Activated gamma-delta T cell (primary cell): ENCODE results near the gene ABCB8.
A peak's percentile ranks its signal among the peaks of the same experiment; 100 is the strongest.
"Not testable (repeated sequence)": the region's sequence is repeated elsewhere in the genome, so short reads cannot be mapped to it uniquely, and the experiment has no call there.

ENCODE experiments used
- DNase-seq: peaks from one replicate; lab custom pipeline; 2025; lab: John Stamatoyannopoulos, UW

Gene ABCB8

GRCh38 chr7:150997817-150998216, 30.4 kb upstream of the ABCB8 start:
- DNase-seq: no peak

DNA sequence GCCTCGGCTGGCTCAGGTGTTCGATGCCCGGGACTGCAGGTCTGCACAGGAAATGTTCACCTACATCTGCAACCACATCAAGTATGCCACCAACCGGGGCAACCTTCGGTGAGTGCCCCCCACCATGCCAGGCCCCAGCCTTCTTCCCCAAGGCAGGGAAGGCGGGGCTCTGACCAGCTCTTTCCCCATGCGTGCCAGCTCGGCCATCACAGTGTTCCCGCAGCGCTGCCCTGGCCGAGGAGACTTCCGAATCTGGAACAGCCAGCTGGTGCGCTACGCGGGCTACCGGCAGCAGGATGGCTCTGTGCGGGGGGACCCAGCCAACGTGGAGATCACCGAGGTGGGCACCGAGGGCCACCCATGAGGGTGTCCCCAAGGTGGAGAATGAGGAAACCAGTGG, 29.9 kb upstream of the ABCB8 start:
- no peak for DNase-seq

DNA sequence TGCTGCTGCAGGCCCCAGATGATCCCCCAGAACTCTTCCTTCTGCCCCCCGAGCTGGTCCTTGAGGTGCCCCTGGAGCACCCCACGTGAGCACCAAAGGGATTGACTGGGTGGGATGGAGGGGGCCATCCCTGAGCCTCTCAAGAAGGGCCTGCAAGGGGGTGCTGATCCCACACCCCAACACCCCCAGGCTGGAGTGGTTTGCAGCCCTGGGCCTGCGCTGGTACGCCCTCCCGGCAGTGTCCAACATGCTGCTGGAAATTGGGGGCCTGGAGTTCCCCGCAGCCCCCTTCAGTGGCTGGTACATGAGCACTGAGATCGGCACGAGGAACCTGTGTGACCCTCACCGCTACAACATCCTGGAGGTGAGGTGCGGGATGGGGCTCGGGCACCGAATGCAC, 29.2 kb upstream of the ABCB8 start:
- DNase-seq: no peak

DNA sequence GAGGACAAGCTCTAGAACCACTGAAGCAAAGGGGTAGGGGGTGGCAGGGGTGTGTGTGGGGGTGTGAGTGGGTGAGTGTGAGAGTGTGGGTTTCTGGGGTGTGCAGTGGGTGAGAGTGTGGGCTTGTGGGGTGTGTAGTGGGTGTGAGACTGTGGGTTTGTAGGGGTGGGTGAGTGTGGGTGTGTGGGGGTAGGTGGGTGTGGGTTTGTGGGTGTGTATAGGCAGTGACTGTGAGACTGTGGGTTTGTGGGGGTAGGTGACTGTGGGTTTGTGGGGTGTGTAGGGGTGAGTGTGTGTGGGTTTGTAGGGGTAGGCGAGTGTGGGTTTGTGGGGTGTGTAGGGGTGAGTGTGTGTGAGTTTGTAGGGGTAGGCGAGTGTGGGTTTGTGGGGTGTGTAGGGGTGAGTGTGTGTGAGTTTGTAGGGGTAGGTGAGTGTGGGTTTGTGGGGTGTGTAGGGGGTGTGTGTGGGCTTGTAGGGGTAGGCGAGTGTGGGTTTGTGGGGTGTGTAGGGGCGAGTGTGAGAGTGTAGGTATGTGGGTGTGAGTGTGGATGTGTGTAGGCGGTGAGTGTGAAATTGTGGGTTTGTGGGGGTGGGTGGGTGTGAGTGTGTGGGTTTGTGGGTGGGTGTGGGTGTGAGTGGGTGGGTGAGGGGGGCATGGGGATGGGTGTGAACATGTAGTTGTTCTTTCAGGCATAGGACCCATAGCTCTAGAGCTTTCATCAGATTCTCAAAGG, 28.6 kb upstream of the ABCB8 start:
- DNase-seq: no peak

- DNase-seq: no peak
Observed at GRCh38 chr7:151000897-151001495, 27.3 kb upstream of the ABCB8 start.

DNA sequence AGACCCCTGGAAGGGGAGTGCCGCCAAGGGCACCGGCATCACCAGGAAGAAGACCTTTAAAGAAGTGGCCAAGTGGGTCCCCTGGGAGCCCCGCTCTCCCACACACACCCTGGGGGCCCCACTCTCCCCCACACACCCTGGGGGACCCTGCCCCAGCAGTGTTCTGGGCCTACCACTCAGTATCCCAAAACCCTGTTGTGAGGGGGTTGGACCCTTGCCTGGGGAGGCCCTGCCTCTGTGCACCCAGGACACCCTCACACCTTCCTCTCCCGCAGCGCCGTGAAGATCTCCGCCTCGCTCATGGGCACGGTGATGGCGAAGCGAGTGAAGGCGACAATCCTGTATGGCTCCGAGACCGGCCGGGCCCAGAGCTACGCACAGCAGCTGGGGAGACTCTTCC, 26.7 kb upstream of the ABCB8 start:
- DNase-seq: no peak

GRCh38 chr7:151003572-151003971, 24.7 kb upstream of the ABCB8 start:
- no peak for DNase-seq

- no peak for DNase-seq
Observed at GRCh38 chr7:151005566-151005965, 22.7 kb upstream of the ABCB8 start.

GRCh38 chr7:151006590-151007300, 21.5 kb upstream of the ABCB8 start:
- no peak for DNase-seq

DNA sequence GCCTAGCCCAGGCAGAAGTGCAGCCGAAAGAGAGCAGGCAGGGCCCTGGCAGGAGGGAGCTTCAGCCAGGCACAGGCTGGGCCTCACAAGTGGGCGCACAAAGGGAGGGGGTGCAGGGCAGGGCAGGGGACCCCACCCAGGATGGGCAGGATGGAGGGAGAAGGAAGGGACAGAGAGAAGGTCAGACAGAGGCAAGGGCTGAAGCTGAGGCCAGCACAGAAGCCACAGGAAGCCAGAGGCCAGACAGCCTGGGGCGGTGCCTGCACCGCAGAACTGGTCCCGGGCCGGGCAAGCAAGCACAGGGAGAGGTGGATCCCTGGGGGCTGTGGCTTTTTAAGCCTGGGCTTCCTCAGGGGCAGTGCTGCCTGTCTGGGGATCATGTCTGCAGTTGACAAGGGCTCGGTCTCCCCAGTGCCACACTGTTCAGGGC, 20.8 kb upstream of the ABCB8 start:
- DNase-seq: no peak

DNA sequence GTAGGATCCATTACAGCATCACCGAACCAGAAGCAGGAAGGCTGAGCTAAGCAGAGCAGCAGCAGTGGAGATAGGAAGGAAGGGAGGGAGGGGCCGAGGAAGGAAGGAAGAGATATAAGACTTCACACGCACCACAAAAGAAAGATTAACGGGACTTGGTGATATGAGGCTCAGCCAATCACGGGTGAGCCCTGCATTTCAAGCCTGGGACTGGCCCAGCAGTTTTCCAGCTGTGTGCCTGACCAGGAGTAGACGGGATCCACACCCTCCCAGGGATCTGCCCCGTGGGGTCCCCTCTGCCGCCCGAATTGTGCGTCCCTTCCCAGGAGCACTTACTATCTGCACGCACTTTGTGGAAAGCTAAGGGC, 20.1 kb upstream of the ABCB8 start:
- DNase-seq: no peak

GRCh38 chr7:151008511-151009323, 19.5 kb upstream of the ABCB8 start:
- peak; percentile 63 for DNase-seq

DNA sequence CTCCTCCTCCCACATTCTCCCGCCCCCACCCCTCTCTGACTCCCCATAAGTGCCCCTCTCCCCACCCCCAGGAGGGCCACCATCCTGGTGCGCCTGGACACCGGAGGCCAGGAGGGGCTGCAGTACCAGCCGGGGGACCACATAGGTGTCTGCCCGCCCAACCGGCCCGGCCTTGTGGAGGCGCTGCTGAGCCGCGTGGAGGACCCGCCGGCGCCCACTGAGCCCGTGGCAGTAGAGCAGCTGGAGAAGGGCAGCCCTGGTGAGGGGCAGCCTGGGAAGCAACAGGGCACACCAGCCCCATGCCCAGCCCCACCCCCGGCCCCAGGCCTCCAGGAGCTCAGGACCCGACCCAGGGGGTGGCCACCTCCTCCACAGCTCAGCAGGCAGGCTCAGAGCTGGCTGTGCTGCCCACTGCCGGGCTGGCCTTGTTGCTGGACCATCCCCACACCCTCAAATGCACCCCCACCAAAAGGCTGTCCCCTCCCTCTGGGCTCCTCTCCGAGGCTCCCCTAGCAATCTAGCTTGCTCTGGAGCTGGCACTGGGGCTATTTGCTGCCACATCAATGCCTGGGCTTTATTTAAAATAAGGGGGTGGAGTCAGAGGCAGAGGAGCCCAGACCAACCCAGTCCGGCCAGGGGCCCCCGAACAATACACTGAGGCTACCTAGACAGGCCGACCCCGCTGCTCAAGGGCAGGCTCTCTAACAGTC, 18.8 kb upstream of the ABCB8 start:
- no peak for DNase-seq

DNA sequence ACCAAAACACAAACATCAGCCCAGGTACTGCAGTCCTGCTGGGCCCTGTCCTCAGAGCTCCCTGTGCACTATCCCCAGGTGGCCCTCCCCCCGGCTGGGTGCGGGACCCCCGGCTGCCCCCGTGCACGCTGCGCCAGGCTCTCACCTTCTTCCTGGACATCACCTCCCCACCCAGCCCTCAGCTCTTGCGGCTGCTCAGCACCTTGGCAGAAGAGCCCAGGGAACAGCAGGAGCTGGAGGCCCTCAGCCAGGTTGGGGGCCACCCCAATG, 18.3 kb upstream of the ABCB8 start:
- DNase-seq: no peak

- no peak for DNase-seq
Observed at GRCh38 chr7:151010307-151011096, 17.7 kb upstream of the ABCB8 start.

DNA sequence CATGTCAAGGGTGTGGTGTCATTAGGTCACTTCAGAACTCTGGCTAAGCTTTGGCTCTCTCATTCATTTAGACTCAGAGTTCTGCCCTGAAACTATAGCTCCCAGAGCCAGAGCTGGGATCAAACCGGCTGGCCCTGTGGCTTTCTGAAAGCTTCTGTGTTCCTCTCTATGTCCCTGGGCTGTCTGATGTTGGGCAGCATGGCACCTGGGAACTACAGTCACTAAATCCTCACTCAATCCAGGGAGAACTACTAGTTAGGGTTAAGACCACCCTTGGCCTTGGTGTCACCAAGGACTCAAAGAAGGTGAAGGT, 17.2 kb upstream of the ABCB8 start:
- no peak for DNase-seq

DNA sequence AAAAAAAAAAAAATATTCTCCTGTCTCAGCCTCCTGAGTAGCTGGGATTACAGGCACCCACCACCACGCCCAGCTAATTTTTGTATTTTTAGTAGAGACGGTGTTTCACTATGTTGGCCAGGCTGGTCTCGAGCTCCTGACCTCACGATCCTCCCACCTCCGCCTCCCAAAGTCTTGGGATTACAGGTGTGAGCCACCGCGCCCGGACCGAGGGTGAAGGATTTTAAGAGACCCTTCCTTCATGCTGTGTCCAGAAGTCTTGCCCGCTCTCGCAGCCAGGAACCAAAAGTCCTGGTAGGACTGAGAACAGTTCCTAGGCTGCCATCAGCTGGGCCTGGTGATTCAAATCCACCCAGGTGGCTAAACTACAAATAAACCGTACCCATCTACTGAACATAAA, 16.6 kb upstream of the ABCB8 start:
- not testable (repeated sequence) for DNase-seq

DNA sequence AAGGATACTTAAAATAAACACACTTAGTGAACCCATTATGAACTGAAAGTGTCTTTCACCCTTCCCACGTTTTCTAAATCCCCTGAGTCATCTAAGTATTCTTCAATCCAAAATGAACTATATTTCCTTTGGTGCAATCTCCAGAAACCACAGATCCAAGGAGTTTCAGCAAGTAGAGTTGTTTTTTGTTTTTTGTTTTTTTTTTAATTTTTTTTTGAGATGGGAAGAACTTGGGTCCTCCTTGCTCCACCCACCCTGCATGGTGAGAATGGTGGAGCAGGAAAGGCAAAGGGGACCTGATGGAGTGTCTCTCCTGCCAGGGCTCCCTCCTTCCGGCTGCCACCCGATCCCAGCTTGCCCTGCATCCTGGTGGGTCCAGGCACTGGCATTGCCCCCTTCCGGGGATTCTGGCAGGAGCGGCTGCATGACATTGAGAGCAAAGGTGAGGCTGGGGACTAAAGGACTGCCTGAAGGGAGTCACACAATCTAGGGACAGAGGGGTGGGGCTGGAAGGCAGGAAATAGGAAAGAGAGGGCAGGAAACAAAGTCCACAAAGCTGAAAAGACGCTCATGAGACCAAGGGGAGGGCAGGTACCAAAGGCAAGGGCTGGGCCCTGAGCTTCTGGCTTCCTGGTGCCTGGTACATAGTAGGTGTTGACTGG, 16.1 kb upstream of the ABCB8 start:
- DNase-seq: no peak

DNA sequence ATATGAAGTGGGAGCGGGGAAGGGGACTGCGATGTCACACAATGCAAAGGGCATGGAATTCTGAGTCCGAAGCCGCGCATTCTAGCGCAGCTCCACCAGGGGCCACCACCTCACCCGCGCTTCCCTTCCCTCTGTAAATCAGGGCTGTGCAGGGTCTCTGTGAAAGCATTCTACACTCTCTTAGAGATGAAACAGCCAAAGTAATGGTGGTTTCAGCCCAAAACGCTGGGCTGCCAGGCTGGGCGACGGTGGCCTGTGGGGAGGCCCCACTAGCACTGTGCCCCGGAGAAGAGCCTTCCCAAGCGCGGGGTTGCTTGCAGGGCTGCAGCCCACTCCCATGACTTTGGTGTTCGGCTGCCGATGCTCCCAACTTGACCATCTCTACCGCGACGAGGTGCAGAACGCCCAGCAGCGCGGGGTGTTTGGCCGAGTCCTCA, 15.3 kb upstream of the ABCB8 start:
- DNase-seq: no peak

- no peak for DNase-seq
Observed at GRCh38 chr7:151013356-151013732, 14.9 kb upstream of the ABCB8 start.
